ENCODE results near the gene COQ10A.

- TF ChIP-seq CTCF (IDR thresholded peaks at IDR 0.05) (no peak), POLR2A (IDR thresholded peaks at IDR 0.05) (no peak)
These were observed 27.1 kb downstream of the COQ10A start for GRCh38 chr12:56293795-56294194.

Data from testis (tissue), 2 donors.